Activated gamma-delta T cell treated with Interleukin-2 at 50 U/mL for 16 hours (primary cell): ENCODE data around the gene RLN3.
"Not testable (repeated sequence)": the region's sequence is repeated elsewhere in the genome, so short reads cannot be mapped to it uniquely, and the experiment has no call there.

ENCODE experiments used
- DNase-seq: peaks from one replicate; pipeline ENCODE4 v3.0.0-alpha.2; 2020

The RLN3 gene

GRCh38 chr19:13995878-13996765 is 31.8 kb upstream of the RLN3 start:
- no peak for DNase-seq

GRCh38 chr19:13996928-13997630 is 30.9 kb upstream of the RLN3 start:
- no peak for DNase-seq

DNA sequence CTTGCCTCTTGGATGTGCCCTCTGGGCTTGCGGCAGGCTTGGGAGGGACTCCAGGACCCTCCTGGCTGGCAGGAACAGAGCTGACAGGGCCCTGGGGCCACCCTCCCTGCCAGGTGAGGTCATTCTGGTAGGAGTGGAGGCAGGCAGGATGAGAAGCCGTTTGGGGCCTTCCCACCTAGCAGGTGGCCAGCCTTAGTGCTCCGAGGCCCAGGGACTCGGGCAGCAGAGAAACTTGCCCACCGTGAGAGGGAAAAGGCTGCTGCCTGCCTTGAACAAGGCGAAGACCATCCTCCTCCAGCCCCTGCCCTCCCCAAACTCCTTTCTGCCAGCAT is 30.4 kb upstream of the RLN3 start:
- no peak for DNase-seq

- no peak for DNase-seq
Observed at GRCh38 chr19:13998426-13998825, 29.5 kb upstream of the RLN3 start.

DNA sequence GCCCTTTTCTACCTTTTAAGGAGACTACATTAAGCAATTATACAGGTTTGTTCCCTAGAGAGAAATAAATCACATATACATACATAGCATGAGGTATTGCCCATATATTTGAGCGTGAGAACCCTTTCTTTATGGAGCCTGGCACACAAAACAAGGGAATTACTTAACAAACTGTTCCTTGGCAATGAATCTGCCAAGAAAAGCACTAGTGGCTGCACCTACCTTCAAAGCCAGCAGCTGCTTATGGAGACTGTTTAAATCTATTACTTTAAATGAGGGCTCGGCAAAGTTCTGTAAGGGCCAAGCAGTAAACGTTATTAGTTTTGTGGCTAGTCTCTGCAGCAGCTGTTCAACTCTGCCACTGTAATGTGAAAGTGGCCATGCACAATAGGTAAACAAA is 28.9 kb upstream of the RLN3 start:
- DNase-seq, result no peak

DNA sequence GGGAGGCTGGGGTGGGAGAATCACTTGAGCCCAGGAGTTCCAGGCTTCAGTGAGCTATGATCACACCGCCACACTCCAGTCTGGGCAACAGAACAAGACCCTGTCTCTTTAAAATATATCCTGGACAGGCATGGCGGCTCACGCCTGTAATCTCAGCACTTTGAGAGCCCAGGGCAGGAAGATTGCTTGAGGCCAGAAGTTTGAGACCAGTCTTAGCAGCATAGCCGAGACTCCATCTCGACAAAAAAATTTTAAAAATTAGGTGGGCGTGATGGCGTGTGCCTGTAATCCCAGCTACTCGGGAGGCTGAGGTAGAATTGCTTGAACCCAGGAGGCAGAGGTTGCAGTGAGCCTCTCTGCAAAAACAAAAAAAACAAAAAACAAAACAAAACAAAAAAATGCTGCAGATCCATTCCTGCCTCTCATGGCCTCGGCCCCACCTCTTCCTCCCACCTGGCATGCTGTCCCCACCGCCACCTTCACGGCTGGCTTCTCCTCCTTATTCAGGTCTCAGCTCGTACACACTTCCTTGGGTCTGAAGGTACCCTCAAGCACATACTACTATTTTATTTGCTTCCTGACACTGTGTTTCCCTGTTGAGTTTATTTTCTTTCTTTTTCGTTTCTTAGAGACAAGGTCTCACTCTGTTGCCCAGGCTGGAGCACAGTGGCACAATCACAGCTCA is 27.1 kb upstream of the RLN3 start:
- no peak for DNase-seq

GRCh38 chr19:14002571-14003250 is 25.2 kb upstream of the RLN3 start:
- peak; percentile 37 for DNase-seq

GRCh38 chr19:14003251-14004055 is 24.5 kb upstream of the RLN3 start:
- no peak for DNase-seq

DNA sequence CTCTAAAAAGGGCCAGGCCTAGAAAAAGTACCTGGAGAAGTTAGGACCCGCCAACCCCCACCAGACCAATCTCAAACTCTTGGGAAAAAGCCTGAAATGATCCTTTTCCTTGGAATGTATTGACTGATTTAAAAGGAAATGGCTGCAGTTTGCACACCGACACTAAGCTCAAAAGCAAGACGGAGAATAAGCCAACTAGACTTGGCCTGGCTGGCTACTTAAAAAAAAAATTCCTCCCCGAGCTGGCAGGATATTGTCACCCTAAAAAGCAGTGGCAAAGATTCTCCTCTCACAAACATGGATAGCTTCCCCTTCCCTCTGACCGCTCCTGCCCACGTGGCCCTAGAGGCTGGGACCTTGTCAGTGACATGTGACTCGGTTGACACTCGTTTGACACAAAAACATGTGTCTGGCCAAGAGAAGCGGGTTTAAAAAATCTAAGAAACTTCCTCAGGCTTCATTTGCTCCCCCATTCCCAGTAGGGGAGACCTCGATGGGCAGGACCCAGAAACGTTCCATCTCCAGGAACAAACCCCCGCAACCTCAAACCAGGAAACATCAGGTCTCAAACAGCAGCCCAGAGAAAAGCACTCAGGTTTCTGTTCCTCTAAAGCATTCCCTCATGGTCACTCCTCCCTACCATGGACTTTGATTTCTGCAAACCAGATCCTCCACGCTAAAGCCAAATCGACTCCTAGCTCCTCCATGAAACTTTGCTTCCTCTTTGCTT is 23.2 kb upstream of the RLN3 start:
- no peak for DNase-seq

DNA sequence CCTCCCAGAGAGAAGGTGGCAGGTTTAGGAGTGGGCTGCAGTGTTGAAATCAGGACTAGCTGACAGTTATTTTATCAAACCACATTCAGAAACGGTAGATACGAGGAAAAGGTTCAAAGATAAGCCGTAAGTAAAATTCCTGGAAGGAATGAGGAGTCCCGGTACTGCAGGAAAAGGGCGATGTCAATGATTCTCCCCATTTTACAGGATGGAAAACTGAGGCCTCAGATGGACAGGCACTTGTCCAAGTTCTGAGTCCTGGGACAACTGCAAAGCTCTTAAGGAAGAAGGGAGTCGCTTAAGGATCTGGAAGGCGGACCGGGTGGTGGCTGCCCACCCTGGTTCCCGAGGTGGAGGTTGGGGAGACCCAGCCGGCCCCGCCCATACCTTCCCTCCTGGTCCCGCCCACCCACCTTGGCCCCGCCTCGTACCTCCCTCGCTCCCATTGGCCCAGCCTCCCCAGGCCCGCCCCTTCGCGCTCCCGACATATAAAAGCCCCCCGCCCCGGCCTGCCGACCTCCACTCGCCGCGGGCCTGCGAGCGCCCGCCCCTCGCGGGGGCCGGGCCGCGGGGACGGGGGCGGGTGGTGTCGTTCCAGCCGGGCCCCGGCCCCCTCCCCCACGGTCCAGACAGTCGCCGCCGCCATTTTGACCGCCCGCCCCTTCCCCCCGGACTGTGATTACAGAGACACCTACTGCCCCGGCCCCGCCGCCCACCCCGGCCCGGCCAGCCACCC is 22.4 kb upstream of the RLN3 start:
- peak; percentile 90 for DNase-seq

DNA sequence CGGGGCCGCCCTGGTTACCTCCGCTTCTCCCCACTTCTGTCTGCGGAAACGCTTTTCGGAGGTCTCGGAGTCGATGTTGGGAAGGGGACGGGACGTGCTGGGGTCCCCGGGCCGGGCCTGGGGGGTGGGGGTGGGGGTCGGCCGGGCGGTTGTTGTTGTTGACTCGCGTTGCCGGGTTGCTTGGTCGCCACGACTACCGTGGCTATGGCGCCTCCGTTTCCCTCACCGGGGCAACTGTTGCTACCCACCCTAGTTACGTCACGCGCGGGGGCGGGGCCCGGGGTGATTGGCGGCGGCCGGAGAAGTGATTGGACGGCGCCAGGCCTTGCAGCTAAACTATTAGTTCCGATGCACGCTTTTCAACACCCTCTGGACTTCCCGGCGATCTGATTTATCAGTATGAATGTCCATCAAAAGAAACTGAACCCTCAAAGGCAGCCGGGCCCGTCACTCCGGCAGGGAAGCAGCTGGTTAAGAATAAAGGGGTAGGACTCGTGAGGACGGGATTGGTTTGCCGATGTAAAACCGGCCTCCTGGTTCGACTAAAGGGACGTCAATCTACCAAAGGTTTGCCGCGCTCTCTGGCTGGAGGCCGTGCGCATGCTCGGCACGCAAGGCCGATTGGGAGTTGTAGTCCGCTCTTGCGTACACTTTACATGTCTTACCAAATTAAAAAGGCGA is 21.7 kb upstream of the RLN3 start, which contains the start of gene RFX1:
RFX1 (minus strand) TSS at position 236 of the 681 bp plus-strand sequence. CDS start 12,477 bp downstream, outside the sequence.
- DNase-seq, result peak; percentile 100

- no peak for DNase-seq
Observed at GRCh38 chr19:14006766-14007562, 21.0 kb upstream of the RLN3 start.

DNA sequence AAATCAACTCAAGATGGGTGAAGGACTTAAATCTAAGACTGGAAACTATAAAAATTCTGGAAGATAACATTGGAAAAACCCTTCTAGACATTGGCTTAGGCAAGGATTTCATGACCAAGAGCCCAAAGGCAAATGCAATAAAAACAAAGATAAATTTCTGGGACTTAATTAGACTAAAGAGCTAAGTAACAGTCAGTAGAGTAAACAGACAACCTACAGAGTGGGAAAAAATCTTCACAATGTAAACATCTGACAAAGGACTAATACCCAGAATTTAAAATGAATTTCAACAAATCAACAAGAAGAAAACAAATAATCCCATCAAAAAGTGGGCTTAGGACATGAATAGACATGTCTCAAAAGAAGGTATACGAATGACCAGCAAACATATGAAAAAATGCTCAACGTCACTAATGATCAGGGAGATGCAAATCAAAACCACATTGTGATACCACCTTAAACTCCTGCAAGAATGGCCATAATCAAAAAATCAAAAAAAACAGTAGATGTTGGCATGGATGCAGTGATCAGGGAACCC is 15.5 kb upstream of the RLN3 start:
- DNase-seq, result no peak

- DNase-seq, result no peak
Observed at GRCh38 chr19:14015524-14016035, 12.4 kb upstream of the RLN3 start.

- DNase-seq, result no peak
Observed at GRCh38 chr19:14019100-14019499, 8.8 kb upstream of the RLN3 start.

- not testable (repeated sequence) for DNase-seq
Observed at GRCh38 chr19:14019739-14020138, 8.2 kb upstream of the RLN3 start.

GRCh38 chr19:14021474-14021873 is 6.5 kb upstream of the RLN3 start:
- DNase-seq, result no peak

DNA sequence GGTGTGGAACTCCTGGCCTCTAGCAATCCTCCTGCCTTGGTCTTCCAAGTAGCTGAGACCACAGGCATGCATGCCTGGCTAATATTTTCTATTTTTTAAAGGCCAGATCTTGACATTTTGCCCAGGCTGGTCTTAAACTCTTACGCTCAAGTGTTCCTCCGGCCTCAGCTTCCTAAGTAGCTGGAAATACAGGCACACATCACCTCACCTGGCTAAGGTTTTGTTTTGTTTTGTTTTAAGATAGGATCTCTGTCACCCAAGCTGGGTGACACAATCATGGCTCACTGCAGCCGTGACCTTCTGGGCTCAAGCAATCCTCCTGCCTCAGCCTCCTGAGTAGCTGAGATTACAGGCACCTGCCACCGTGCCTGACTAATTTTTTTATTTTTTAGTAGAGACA is 5.5 kb upstream of the RLN3 start:
- no peak for DNase-seq
